GM21367 (cell line): ENCODE results near the gene TUBA3C.

ENCODE experiments used
- ATAC-seq: cut with Tn5 transposase; IDR thresholded peaks from one replicate; pipeline ENCODE4 v1.9.1; 2021; ENCODE audit not compliant: unreplicated experiment

Gene TUBA3C

GRCh38 chr13:19169496-19169895 lies 12.1 kb downstream of the TUBA3C start:
- no peak for ATAC-seq

- ATAC-seq = no peak
Measured at GRCh38 chr13:19161308-19161707, 20.3 kb downstream of the TUBA3C start.

GRCh38 chr13:19159761-19160420 lies 21.7 kb downstream of the TUBA3C start:
- no peak for ATAC-seq

DNA sequence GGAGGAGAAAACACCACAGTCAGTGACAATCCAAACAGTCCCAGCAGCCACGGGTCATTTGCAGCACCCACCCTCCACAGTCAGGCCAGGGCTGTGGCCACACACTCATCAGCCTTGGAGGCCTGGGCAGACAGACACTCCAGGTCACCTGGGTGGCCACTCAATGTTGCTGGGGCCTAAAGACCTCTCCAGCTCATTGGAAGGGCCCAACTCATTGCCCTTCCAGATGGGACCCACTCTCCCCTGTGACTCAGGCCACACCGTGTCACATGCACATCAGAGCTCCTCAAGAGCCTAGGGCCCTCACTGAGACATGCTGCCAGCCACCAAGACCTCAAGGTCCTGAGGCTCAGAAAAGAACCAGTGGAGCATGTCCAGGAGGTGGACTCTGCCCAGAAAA lies 22.4 kb downstream of the TUBA3C start:
- no peak for ATAC-seq

DNA sequence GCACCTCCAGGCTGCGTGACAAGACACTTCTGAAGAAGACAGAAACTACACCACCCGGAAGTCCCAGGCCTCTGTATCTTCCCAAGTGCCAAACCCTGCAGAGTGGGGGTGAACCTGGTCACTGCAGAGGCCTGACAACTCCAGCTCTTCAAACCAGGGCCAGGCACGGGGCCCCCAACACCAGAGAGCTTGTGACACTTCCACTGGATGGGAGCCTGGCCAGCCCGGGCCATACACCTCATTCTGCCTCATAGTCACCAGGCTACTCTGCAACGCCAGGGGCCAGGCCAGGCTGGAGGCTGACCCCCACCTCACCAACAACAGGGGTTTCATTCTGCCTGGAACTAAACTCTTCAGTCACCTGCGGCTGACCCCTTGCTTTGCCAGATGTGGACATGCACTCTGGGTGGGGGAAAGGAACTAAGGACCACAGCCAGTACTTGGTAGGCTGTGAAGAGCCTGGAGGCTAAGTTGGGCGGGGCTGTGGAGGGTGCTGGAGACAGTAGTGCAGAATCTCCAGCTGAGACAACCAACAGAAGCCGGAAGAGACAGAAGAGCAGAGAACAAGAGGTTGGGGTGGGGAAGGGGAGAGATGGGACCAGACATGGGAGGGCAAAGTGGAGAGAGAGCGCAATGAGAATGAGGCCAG lies 23.0 kb downstream of the TUBA3C start:
- ATAC-seq = no peak

DNA sequence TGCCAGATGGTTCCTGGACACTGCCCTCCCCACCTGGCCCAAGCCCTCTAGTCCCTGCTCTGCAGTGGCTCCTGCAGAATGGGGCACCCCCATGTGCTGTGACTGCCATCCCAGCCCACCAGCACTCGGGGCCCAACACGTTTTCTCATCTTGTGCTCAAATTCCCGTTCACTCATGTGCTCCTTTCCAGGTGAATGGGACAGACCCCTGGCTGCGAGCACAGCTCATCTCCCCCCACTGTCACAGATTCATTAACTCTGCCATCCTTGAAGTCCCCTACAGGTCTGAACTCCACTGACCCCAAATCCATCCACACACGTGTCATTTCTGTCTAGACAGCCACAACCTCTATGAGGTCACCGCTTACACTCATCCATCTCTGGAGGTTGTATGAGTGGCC lies 23.6 kb downstream of the TUBA3C start:
- ATAC-seq = no peak

- no peak for ATAC-seq
Measured at GRCh38 chr13:19157461-19157860, 24.2 kb downstream of the TUBA3C start.

GRCh38 chr13:19156013-19156825 lies 25.4 kb downstream of the TUBA3C start:
- no peak for ATAC-seq

GRCh38 chr13:19155321-19155861 lies 26.2 kb downstream of the TUBA3C start:
- ATAC-seq = no peak

GRCh38 chr13:19154843-19155242 lies 26.8 kb downstream of the TUBA3C start:
- ATAC-seq = no peak

- ATAC-seq = no peak
Measured at GRCh38 chr13:19153782-19154450, 27.7 kb downstream of the TUBA3C start.

DNA sequence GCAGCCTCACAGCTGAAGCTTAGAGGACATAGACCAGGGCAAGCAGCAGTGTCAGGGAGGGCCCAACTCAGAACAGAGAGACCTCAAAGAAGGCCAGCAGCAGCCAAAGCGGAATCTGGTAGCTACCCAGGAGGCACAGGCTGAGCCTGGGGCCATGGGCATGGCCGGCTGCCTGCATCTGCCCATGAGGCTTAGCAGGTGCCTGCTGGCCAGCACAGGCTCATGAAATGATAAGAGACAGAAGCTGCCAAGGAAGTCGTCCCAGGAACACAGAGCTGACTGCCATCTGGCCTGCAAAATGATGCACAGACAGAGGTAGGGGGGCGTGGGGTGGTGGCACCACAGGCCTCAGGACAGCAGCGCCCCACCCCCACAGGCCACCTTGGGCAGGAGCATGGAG lies 29.2 kb downstream of the TUBA3C start:
- no peak for ATAC-seq

GRCh38 chr13:19151581-19152263 lies 29.9 kb downstream of the TUBA3C start:
- no peak for ATAC-seq

GRCh38 chr13:19150712-19151228 lies 30.9 kb downstream of the TUBA3C start:
- ATAC-seq = no peak

- no peak for ATAC-seq
Measured at GRCh38 chr13:19150226-19150625, 31.4 kb downstream of the TUBA3C start.

- ATAC-seq = no peak
Measured at GRCh38 chr13:19148561-19148960, 33.1 kb downstream of the TUBA3C start.
